Cardiac muscle cell (in vitro differentiated cells and primary cell): Measurements from ENCODE around the gene GAB1. TPM values are rescaled to one million over a fixed set of nuclear protein-coding genes. Genes with fewer than 3 reads are reported as not detected.
A peak's percentile ranks its signal among the peaks of the same experiment; 100 is the strongest.

Experiments
- DNase-seq, 2 donors: peaks; one replicate each; pipeline versions ENCODE4 v3.0.0 to v3.0.0-alpha.2; 2010 to 2017; ENCODE audit warnings: low read depth in 1 of 2, low spot score in 1 of 2
- H3K27ac ChIP-seq: fragments of 200-600 bp; sonication (generic); 2 replicates; pipeline ENCODE4 v1.5.1; 2016
- H3K27me3 ChIP-seq: fragments of 200-600 bp; sonication (generic); 2 replicates; pipeline ENCODE4 v1.6.0; 2016; ENCODE audit warnings: control low read depth
- H3K36me3 ChIP-seq: fragments of 200-600 bp; sonication (generic); 2 replicates; pipeline ENCODE4 v1.5.1; 2016; ENCODE audit warnings: control low read depth
- H3K4me1 ChIP-seq: fragments of 200-600 bp; sonication (generic); 2 replicates; pipeline ENCODE4 v1.8.1; 2017; ENCODE audit warnings: low read depth, mild to moderate bottlenecking, mixed run types
- H3K4me3 ChIP-seq: fragments of 200-600 bp; sonication (generic); 2 replicates; pipeline ENCODE4 v1.5.1; 2016; ENCODE audit warnings: mild to moderate bottlenecking
- H3K9me3 ChIP-seq: fragments of 200-600 bp; sonication (generic); 2 replicates; pipeline ENCODE4 v1.5.1; 2017; ENCODE audit warnings: low read depth, mild to moderate bottlenecking, control low read depth
- CTCF ChIP-seq: IDR thresholded peaks from 2 replicates; pipeline ENCODE4 v1.5.1; 2012; ENCODE audit warnings: low read depth, mild to moderate bottlenecking, low read length
- polyA plus RNA-seq: library from polyadenylated mRNA; unstranded; fragments of >200 nt; fragmentation: Nextera tagmentation; extraction: Ambion mirVana; gene quantifications from 2 replicates; pipeline ENCODE4 v1.2.1, GENCODE V29; 2016
- total RNA-seq: library from RNA; depleted of rRNA; stranded (reverse); fragments of >200 nt; gene quantifications from 2 replicates; pipeline ENCODE4 v1.2.3, GENCODE V29; 2016

Gene GAB1
- total and polyA plus RNA-seq, 2 experiments from 2014 or later: 11.9 to 63.9 TPM

DNA sequence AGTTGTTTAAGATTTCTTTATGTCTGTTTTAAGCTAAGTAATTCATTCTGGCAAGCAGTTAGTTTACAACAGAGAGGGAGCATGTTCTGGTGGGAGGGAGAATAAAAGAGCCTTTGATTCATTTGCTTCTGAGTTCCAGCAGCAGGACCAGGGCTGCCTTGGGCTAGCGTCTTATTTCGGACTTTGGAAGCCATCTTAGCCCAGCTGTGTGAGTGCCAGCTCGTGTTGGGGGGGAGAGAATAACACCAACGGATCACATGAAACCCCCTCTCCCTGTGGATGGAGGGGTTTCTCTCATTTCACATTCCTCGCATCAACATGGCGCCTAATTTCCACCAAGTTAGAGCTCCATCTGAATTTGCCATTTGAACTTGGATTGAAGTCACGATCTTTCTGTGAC, 7.4 kb downstream of the GAB1 start:
- H3K27me3 ChIP-seq: no peaks in the 10 kb centered on the region

GRCh38 chr4:143344774-143345173, 8.1 kb downstream of the GAB1 start:
- peak; percentile 62 to 68 for DNase-seq
- H3K27ac ChIP-seq: peak overlapping the region; percentile 93
- TF ChIP-seq CTCF: no peak
- H3K4me1 ChIP-seq: peaks cover 61% of the 10 kb centered on the region
- H3K36me3 ChIP-seq: no peaks in the 10 kb centered on the region
- H3K9me3 ChIP-seq: no peaks in the 10 kb centered on the region
- H3K27me3 ChIP-seq: no peaks in the 10 kb centered on the region
- H3K4me3 ChIP-seq: peak overlapping the region; percentile 25

More for the DNA sequence above, 7.4 kb downstream of the GAB1 start:
- H3K4me3 ChIP-seq: peak overlapping the region; percentile 25
- H3K9me3 ChIP-seq: no peaks in the 10 kb centered on the region
- no peaks in the 10 kb centered on the region for H3K36me3 ChIP-seq
- H3K4me1 ChIP-seq: peaks cover 66% of the 10 kb centered on the region
- peak in 1 of 2 donors; percentile 24 for DNase-seq
- TF ChIP-seq CTCF: no peak
- peak overlapping the region; percentile 93 for H3K27ac ChIP-seq

- H3K4me1 ChIP-seq: peaks cover 62% of the 10 kb centered on the region
- peak overlapping the region; percentile 25 for H3K4me3 ChIP-seq
- peak overlapping the region; percentile 93 for H3K27ac ChIP-seq
- no peak for DNase-seq
- TF ChIP-seq CTCF: no peak
- H3K36me3 ChIP-seq: no peaks in the 10 kb centered on the region
- H3K27me3 ChIP-seq: no peaks in the 10 kb centered on the region
- H3K9me3 ChIP-seq: no peaks in the 10 kb centered on the region
Measured at GRCh38 chr4:143345356-143345755, 8.7 kb downstream of the GAB1 start.

GRCh38 chr4:143346206-143346605, 9.5 kb downstream of the GAB1 start:
- H3K4me1 ChIP-seq: peaks cover 55% of the 10 kb centered on the region
- no peak for DNase-seq
- peak overlapping the region; percentile 93 for H3K27ac ChIP-seq
- H3K36me3 ChIP-seq: no peaks in the 10 kb centered on the region
- H3K4me3 ChIP-seq: no peak overlapping the region
- no peak for TF ChIP-seq CTCF
- no peaks in the 10 kb centered on the region for H3K9me3 ChIP-seq
- no peaks in the 10 kb centered on the region for H3K27me3 ChIP-seq

DNA sequence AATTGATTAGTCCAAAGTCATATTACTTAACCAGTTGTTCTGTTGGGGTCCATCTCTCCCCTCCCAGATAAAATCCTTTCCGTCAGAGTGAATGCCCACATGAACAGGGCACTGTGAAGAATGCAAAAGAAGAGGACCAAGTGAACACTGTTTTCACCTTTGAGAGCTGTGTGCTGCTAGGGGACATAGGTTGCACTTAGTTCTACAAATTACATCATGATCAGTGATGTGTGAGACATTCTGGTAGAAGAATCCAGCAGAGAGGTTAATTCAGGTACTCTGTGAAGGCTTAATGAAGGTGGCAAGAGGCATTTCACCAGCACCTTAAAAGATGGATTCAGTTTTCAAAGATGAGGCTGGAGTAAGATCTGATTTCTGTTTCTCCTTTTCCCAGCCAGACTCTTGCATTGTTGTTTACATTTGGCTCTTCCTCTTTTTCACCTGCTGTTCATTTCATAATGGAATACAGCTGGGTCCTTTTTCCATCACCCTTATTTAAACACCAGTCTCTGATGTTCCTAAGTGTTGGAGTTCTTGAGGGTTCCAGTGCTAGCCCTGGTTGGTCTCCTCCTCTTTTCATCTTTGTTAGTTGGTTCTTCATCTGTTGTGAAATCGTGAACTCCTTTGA, 10.9 kb downstream of the GAB1 start:
- DNase-seq: no peak
- H3K27ac ChIP-seq: no peak overlapping the region
- no peaks in the 10 kb centered on the region for H3K36me3 ChIP-seq
- H3K4me1 ChIP-seq: peaks cover 59% of the 10 kb centered on the region
- H3K27me3 ChIP-seq: no peaks in the 10 kb centered on the region
- H3K4me3 ChIP-seq: no peak overlapping the region
- no peaks in the 10 kb centered on the region for H3K9me3 ChIP-seq
- no peak for TF ChIP-seq CTCF
